CD4-positive, alpha-beta T cell (primary cell): ENCODE measurements around the gene HPX. TPM values are rescaled to one million over a fixed set of nuclear protein-coding genes. Genes with fewer than 3 reads are reported as not detected.

Experiments used
- ATAC-seq: fragments of 200-7000 bp; cut with Tn5 transposase; one replicate; pipeline ENCODE4 v1.10.0; 2022; ENCODE audit warnings: mild to moderate bottlenecking; ENCODE audit not compliant: poor library complexity
- CTCF ChIA-PET: fragments of 350-600 bp; sonication (Branson Sonifier 250); formaldehyde crosslinking; loops from one replicate; lab custom pipeline; 2021; ENCODE audit warnings: antibody characterized with exemption, inconsistent platforms; lab: Charles Lee
- POLR2A ChIA-PET: fragments of 350-600 bp; sonication (Branson Sonifier 250); formaldehyde crosslinking; loops from one replicate; lab custom pipeline; 2021; ENCODE audit warnings: antibody characterized with exemption, inconsistent platforms; lab: Charles Lee
- DNase-seq, 14 experiments: peaks; one replicate each; pipeline ENCODE4 v3.0.0-alpha.2; 2013 to 2020; ENCODE audit warnings: mixed read lengths in 2 of 14
- H3K27ac ChIP-seq, 2 donors: one replicate each; pipeline versions ENCODE4 v1.5.1 to v1.7.0; 2013; ENCODE audit warnings: low read length in 2 of 2, low read depth in 1 of 2, mild to moderate bottlenecking in 1 of 2
- H3K27me3 ChIP-seq, 2 experiments: 1 replicate in 1 of 2; 2 replicates in 1 of 2; pipeline versions ENCODE4 v1.6.1 to v1.7.0; 2013; ENCODE audit warnings: low read length in 2 of 2, control low read depth in 1 of 2, mild to moderate bottlenecking in 1 of 2, moderate library complexity in 1 of 2; ENCODE audit not compliant: insufficient read depth in 2 of 2, control insufficient read depth in 1 of 2
- H3K36me3 ChIP-seq: one replicate; pipeline ENCODE4 v1.6.1; 2013; ENCODE audit warnings: low read length, control low read depth; ENCODE audit not compliant: insufficient read depth
- H3K4me1 ChIP-seq: one replicate; pipeline ENCODE4 v1.6.1; 2013; ENCODE audit warnings: low read length, control low read depth; ENCODE audit not compliant: insufficient read depth
- H3K4me3 ChIP-seq: one replicate; pipeline ENCODE4 v1.5.1; 2013; ENCODE audit warnings: mild to moderate bottlenecking, low read length, moderate library complexity
- H3K9me3 ChIP-seq, 2 experiments: 1 replicate in 1 of 2; 2 replicates in 1 of 2; pipeline versions ENCODE4 v1.6.1 to v1.7.0; 2013; ENCODE audit warnings: low read length in 2 of 2, mild to moderate bottlenecking in 2 of 2, control low read depth in 1 of 2, moderate library complexity in 1 of 2; ENCODE audit not compliant: control insufficient read depth in 1 of 2, insufficient read depth in 1 of 2
- H3K27ac Mint-ChIP-seq: one replicate; pipeline ENCODE4 v1.8.0; 2020; ENCODE audit warnings: mixed read lengths
- H3K27me3 Mint-ChIP-seq: one replicate; pipeline ENCODE4 v1.8.0; 2021; ENCODE audit warnings: mixed read lengths
- H3K36me3 Mint-ChIP-seq: one replicate; pipeline ENCODE4 v1.8.0; 2021; ENCODE audit warnings: low read depth, mixed read lengths
- H3K4me1 Mint-ChIP-seq: one replicate; pipeline ENCODE4 v1.8.0; 2021; ENCODE audit warnings: low read depth, mixed read lengths
- H3K4me3 Mint-ChIP-seq: one replicate; pipeline ENCODE4 v1.8.0; 2020; ENCODE audit warnings: mild to moderate bottlenecking, mixed read lengths
- H3K9me3 Mint-ChIP-seq: one replicate; pipeline ENCODE4 v1.8.0; 2020; ENCODE audit warnings: mixed read lengths
- CTCF ChIP-seq: fragments of 200-600 bp; IDR thresholded peaks from one replicate; pipeline ENCODE4 v1.8.0; 2022; ENCODE audit warnings: antibody characterized with exemption, mild to moderate bottlenecking
- intact Hi-C, 2 experiments: fragments of 100-400 bp; cut with DNase I in 1 of 2; cut with micrococcal nuclease in 1 of 2; formaldehyde crosslinking; loops; one replicate each; pipeline versions ENCODE4 v1.15.1 to v1.9.0; 2023 to 2025; cut with DNase I, micrococcal nuclease
- total RNA-seq, 174 experiments: library from RNA in 2 of 174; stranded (reverse) in 2 of 174; gene quantifications; one replicate each; pipeline ENCODE4 v1.2.3 and lab custom pipeline; 2021 to 2026

HPX gene
- total RNA-seq, 2 experiments from 2014 or later, result 0.52 to 0.87 TPM

GRCh38 chr11:6474413-6474792 is 33.6 kb upstream of the HPX start:
- Histone ChIP-seq H3K27me3 (no peaks in the 10 kb centered on the region), H3K9me3 (no peaks in the 10 kb centered on the region), H3K27ac (peak overlapping the region; percentile 38 to 76), H3K4me3 (peak overlapping the region; percentile 62), H3K4me1 (peaks cover 31% of the 10 kb centered on the region), H3K36me3 (peaks cover 26% of the 10 kb centered on the region)
- Mint-ChIP-seq H3K9me3 (no peaks in the 10 kb centered on the region), H3K36me3 (peaks cover 26% of the 10 kb centered on the region), H3K4me3 (peak overlapping the region; percentile 85), H3K27ac (peak overlapping the region; percentile 64), H3K4me1 (peaks cover 34% of the 10 kb centered on the region), H3K27me3 (no peaks in the 10 kb centered on the region)
- ChIA-PET POLR2A (interaction anchor here (1.5 to 4.0 kb wide), 4 partner anchors 55 to 209 kb away, joined by 5 to 14 read pairs (median 8); partner anchors contain the start of genes APBB1, MRPL17 and SMPD1), CTCF (interaction anchor here (0.9 to 1.6 kb wide), 2 partner anchors 61 to 95 kb away, joined by 3 to 5 read pairs; no protein-coding TSS in a partner anchor)
- ATAC-seq (peak; percentile 6), DNase-seq (peak in 1 of 14 experiments; percentile 13)
- no peak for TF ChIP-seq CTCF
- intact Hi-C loops, result no loop called here

GRCh38 chr11:6473451-6474412 is 32.9 kb upstream of the HPX start, which contains the start of gene TRIM3:
Gene TRIM3 (minus strand): TSS chr11:6473941. CDS start chr11:6465695, 8,246 bp downstream.
- DNase-seq (peak; percentile 36 to 93 (median 69)), ATAC-seq (peak; percentile 66)
- H3K36me3 ChIP-seq, result peaks cover 19% of the 10 kb centered on the region
- no peak for TF ChIP-seq CTCF
- no peaks in the 10 kb centered on the region for H3K9me3 ChIP-seq
- H3K27ac ChIP-seq, result peak within 1 kb of the TSS; percentile 38 to 76
- H3K4me1 ChIP-seq, result peaks cover 28% of the 10 kb centered on the region
- ChIA-PET POLR2A (interaction anchor here (0.6 to 4.0 kb wide), 10 partner anchors 8 to 264 kb away, joined by 3 to 14 read pairs (median 5); partner anchors contain the start of genes APBB1, ARFIP2, MRPL17 and SMPD1), CTCF (no interaction called here)
- Mint-ChIP-seq H3K27ac (peak within 1 kb of the TSS; percentile 66), H3K4me1 (peaks cover 34% of the 10 kb centered on the region), H3K9me3 (no peaks in the 10 kb centered on the region), H3K4me3 (peak within 1 kb of the TSS; percentile 87), H3K36me3 (peaks cover 22% of the 10 kb centered on the region), H3K27me3 (no peaks in the 10 kb centered on the region)
- H3K4me3 ChIP-seq, result peak within 1 kb of the TSS; percentile 82
- intact Hi-C loops, result loop anchor here in 1 of 2 experiments (2.0 kb wide), 2 partner anchors 83 to 239 kb away; partner anchors contain the start of genes FHIP1B and SMPD1
- no peaks in the 10 kb centered on the region for H3K27me3 ChIP-seq

GRCh38 chr11:6472934-6473333 is 32.1 kb upstream of the HPX start:
- Histone ChIP-seq H3K27me3 (no peaks in the 10 kb centered on the region), H3K9me3 (no peaks in the 10 kb centered on the region), H3K36me3 (peaks cover 14% of the 10 kb centered on the region), H3K4me1 (peaks cover 25% of the 10 kb centered on the region), H3K27ac (no peak overlapping the region), H3K4me3 (peak overlapping the region; percentile 82)
- peaks cover 18% of the 10 kb centered on the region for H3K36me3 Mint-ChIP-seq
- ChIA-PET CTCF (no interaction called here), POLR2A (interaction anchor here (0.6 to 4.0 kb wide), 10 partner anchors 9 to 265 kb away, joined by 3 to 14 read pairs (median 5); partner anchors contain the start of genes APBB1, ARFIP2, MRPL17 and SMPD1)
- DNase-seq, result no peak
- TF ChIP-seq CTCF, result no peak
- intact Hi-C loops, result loop anchor here in 1 of 2 experiments (2.0 kb wide), 2 partner anchors 82 to 238 kb away; partner anchors contain the start of genes FHIP1B and SMPD1
- H3K27ac Mint-ChIP-seq, result peak overlapping the region; percentile 66
- no peaks in the 10 kb centered on the region for H3K27me3 Mint-ChIP-seq
- peak overlapping the region; percentile 78 for H3K4me3 Mint-ChIP-seq
- no peak for ATAC-seq
- H3K9me3 Mint-ChIP-seq, result no peaks in the 10 kb centered on the region
- H3K4me1 Mint-ChIP-seq, result peaks cover 34% of the 10 kb centered on the region
